ENCODE results near the gene NFIB.

Gene NFIB

DNA sequence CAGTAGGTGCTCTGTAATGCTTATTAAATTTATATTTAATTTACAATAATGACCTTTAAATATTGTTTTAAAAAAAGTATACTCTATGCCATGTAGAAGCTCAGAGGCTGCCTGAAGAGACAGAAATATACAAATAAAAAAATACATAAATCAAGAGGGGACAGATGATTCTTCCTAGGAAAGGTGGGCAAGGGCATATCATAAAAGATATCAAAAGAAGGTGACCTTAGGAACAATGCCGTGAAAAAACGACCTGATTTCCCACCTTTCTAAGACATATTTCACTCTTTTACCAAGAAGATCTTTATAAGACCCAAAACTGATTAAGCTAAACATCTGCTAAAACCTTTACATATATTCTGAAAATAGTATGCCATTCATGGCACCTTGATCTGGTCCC lies 128.9 kb downstream of the NFIB start:
- TF ChIP-seq, protein P1, sequence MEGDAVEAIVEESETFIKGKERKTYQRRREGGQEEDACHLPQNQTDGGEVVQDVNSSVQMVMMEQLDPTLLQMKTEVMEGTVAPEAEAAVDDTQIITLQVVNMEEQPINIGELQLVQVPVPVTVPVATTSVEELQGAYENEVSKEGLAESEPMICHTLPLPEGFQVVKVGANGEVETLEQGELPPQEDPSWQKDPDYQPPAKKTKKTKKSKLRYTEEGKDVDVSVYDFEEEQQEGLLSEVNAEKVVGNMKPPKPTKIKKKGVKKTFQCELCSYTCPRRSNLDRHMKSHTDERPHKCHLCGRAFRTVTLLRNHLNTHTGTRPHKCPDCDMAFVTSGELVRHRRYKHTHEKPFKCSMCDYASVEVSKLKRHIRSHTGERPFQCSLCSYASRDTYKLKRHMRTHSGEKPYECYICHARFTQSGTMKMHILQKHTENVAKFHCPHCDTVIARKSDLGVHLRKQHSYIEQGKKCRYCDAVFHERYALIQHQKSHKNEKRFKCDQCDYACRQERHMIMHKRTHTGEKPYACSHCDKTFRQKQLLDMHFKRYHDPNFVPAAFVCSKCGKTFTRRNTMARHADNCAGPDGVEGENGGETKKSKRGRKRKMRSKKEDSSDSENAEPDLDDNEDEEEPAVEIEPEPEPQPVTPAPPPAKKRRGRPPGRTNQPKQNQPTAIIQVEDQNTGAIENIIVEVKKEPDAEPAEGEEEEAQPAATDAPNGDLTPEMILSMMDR (IDR thresholded peaks at IDR 0.05; ENCODE audit: unreplicated experiment in 3 of 3) = no peak
- peaks cover 8% of the 10 kb centered on the region for H3K36me3 Mint-ChIP-seq (ENCODE audit: low read depth)
- H3K4me3 Mint-ChIP-seq = no peak overlapping the region
- no peaks in the 10 kb centered on the region for H3K9me3 Mint-ChIP-seq
- H3K27me3 Mint-ChIP-seq (ENCODE audit: low read depth) = no peaks in the 10 kb centered on the region
- H3K4me1 Mint-ChIP-seq = peaks cover 80% of the 10 kb centered on the region
- peak overlapping the region in 2 of 3 experiments; percentile 16 to 39 for H3K27ac Mint-ChIP-seq

DNA sequence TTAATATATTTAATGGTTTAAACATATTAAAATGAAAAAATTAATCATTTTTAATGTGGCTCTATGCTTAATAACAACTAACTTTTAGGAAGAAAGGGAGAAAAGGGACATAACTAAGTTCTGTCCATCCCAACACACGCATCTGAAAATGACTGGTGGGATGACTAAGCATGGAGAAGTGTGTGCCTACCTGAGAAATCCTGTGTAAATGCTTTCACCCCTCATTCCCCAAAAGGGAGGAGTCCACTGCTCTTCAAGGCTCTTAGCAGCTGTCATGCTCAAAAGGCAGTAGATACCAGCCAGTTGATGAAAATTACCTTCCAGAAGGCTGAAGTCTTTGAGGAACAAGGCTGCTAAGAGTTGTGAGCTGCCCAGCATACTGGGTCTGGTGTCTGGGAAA lies 130.9 kb downstream of the NFIB start:
- H3K27ac Mint-ChIP-seq = peak overlapping the region in 1 of 3 experiments; percentile 85
- no peaks in the 10 kb centered on the region for H3K9me3 Mint-ChIP-seq
- H3K27me3 Mint-ChIP-seq (ENCODE audit: low read depth) = no peaks in the 10 kb centered on the region
- peaks cover 15% of the 10 kb centered on the region for H3K36me3 Mint-ChIP-seq (ENCODE audit: low read depth)
- TF ChIP-seq, protein P1 (IDR thresholded peaks at IDR 0.05; ENCODE audit: unreplicated experiment in 3 of 3) = no peak
- peaks cover 72% of the 10 kb centered on the region for H3K4me1 Mint-ChIP-seq
- H3K4me3 Mint-ChIP-seq = no peak overlapping the region

DNA sequence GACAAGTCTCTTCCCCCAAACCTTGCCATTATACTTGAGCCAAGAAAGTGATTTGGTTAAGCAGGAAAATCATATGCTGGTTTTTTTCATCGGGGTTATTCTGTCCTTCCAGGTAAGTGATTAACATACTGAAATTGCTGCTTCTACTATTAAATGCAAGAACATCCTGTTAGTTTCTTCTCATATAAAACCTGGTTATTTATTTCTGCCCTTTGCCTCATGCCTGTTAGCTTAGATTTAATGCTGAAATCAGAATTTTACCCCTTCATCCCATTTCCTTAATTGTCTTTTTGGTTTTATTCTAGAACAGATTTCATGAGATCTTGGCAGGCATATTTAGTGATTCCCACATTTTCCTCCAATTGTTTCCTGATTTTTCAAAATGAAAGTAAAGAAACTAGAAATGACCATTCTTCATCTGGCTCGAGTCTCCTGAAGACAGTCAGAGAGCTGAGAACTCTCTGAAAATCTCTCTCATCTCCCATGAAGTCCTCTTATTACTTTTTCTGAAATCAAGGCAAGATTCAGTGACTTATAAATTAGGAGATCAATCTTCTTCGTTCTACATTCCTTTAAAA lies 132.9 kb downstream of the NFIB start:
- Mint-ChIP-seq H3K27me3 (ENCODE audit: low read depth) (no peaks in the 10 kb centered on the region), H3K4me3 (peak overlapping the region in 2 of 3 experiments; percentile 8 to 45), H3K27ac (peak overlapping the region; percentile 61 to 85 (median 79)), H3K36me3 (ENCODE audit: low read depth) (peaks cover 23% of the 10 kb centered on the region), H3K9me3 (no peaks in the 10 kb centered on the region), H3K4me1 (peaks cover 61% of the 10 kb centered on the region)
- TF ChIP-seq, protein P1 (IDR thresholded peaks at IDR 0.05; ENCODE audit: unreplicated experiment in 3 of 3) = no peak

DNA sequence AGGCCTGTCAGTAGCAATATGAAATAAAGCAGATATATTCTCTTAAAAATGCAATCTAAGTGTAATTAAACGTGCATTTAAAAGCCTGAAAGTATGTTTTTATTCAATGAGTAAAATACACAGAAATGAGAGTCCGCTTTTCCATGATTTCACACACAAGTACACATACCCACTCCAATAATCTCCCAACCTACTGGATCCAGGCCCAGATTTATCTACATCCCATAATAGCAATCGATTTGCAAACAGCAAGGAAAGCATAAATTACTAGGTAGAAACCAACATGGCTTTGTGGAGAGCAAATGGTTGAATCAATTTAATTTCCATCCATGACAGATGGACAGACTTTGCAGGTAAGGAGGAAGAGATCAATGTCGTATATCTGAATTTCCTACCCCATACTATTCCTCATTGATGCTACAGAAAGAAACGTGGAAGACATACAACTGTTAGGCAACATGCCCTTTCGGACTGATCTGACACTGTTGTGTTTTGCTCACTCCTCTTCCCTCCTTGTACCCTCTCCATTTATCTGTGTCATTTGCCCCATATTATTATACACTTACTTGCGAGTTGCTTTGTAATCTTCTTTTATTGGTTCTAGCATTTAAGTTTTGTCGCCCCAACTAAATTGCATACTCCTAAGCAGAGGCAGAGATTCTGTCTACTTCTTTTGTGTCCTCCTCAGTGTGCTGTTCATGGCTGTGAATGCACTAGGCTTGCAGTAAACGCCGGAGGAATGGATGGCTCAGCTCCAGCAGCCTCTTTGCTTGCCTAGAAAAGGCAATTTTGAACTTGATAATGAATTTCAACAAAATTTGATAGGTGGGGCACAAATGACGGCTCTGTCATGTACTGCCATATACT lies 133.6 kb downstream of the NFIB start:
- peaks cover 29% of the 10 kb centered on the region for H3K36me3 Mint-ChIP-seq (ENCODE audit: low read depth)
- H3K27ac Mint-ChIP-seq = peak overlapping the region; percentile 61 to 85 (median 79)
- peaks cover 55% of the 10 kb centered on the region for H3K4me1 Mint-ChIP-seq
- no peaks in the 10 kb centered on the region for H3K27me3 Mint-ChIP-seq (ENCODE audit: low read depth)
- no peaks in the 10 kb centered on the region for H3K9me3 Mint-ChIP-seq
- H3K4me3 Mint-ChIP-seq = peak overlapping the region in 2 of 3 experiments; percentile 1 to 13
- TF ChIP-seq, protein P1 (IDR thresholded peaks at IDR 0.05; ENCODE audit: unreplicated experiment in 3 of 3) = no peak

DNA sequence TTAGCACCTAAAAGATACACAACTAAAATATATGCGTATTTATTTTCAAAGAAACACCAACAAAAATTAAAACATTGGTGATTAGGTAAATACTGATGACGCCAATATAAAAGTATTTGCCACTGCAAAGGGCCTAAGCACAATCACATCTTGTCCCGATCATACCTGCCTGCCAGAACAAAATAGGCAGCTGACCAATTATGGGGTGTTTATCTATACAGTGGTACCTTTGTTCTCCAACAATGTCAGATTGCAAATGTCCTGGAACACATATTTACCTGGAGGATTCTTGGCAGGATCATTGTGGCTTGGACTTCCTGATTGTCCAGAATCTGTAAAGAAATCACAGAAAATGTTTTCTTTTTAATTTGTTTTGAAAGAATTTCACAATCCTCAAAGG lies 134.5 kb downstream of the NFIB start:
- Mint-ChIP-seq H3K36me3 (ENCODE audit: low read depth) (peaks cover 33% of the 10 kb centered on the region), H3K4me3 (no peak overlapping the region), H3K9me3 (no peaks in the 10 kb centered on the region), H3K27me3 (ENCODE audit: low read depth) (no peaks in the 10 kb centered on the region), H3K4me1 (peaks cover 52% of the 10 kb centered on the region), H3K27ac (peak overlapping the region in 1 of 3 experiments; percentile 85)
- TF ChIP-seq, protein P1 (IDR thresholded peaks at IDR 0.05; ENCODE audit: unreplicated experiment in 3 of 3) = no peak
